Measurements from ENCODE around the gene HGFAC. TPM values are rescaled to one million over a fixed set of nuclear protein-coding genes. Genes with fewer than 3 reads are reported as not detected.
A peak's percentile ranks its signal among the peaks of the same experiment; 100 is the strongest.

The HGFAC gene
- total RNA-seq, 4 donors from 2014 or later, result 0.54 TPM; not detected in 3

GRCh38 chr4:3470244-3471097 is 28.7 kb downstream of the HGFAC start:
- 74 to 77% methylated on average over 22 to 24 of the region's 25 CpGs for WGBS, 2 donors
- Histone ChIP-seq H3K27ac (no peak overlapping the region), H3K36me3 (no peaks in the 10 kb centered on the region), H3K4me1 (no peaks in the 10 kb centered on the region), H3K27me3 (no peaks in the 10 kb centered on the region), H3K9me3 (no peaks in the 10 kb centered on the region), H3K4me3 (replicated peaks in 1 of 3) (no peak overlapping the region)
- DNase-seq, result no peak
- intact Hi-C loops (cut with DNase I), result no loop called here
- TF ChIP-seq POLR2A (IDR thresholded peaks at IDR 0.05) (no peak), CTCF (IDR thresholded peaks at IDR 0.05) (no peak)

GRCh38 chr4:3471098-3471760 is 29.5 kb downstream of the HGFAC start:
- TF ChIP-seq CTCF (IDR thresholded peaks at IDR 0.05), result no peak
- no peak for TF ChIP-seq POLR2A (IDR thresholded peaks at IDR 0.05)
- DNase-seq, result no peak
- Histone ChIP-seq H3K27me3 (no peaks in the 10 kb centered on the region), H3K27ac (no peak overlapping the region), H3K36me3 (no peaks in the 10 kb centered on the region), H3K4me3 (replicated peaks in 1 of 3) (no peak overlapping the region), H3K9me3 (no peaks in the 10 kb centered on the region), H3K4me1 (no peaks in the 10 kb centered on the region)
- intact Hi-C loops (cut with DNase I), result no loop called here
- WGBS, 2 donors, result 94 to 96% methylated on average over 10 to 19 of the region's 23 CpGs

- Histone ChIP-seq H3K4me3 (replicated peaks in 1 of 3) (no peak overlapping the region), H3K36me3 (no peaks in the 10 kb centered on the region), H3K27ac (no peak overlapping the region), H3K9me3 (no peaks in the 10 kb centered on the region), H3K4me1 (no peaks in the 10 kb centered on the region), H3K27me3 (no peaks in the 10 kb centered on the region)
- 86 to 96% methylated on average over 12 to 15 of the region's 15 CpGs for WGBS, 2 donors
- DNase-seq, result peak in 1 of 2 donors; percentile 0
- TF ChIP-seq CTCF (IDR thresholded peaks at IDR 0.05) (no peak), POLR2A (IDR thresholded peaks at IDR 0.05) (no peak)
- intact Hi-C loops (cut with DNase I), result no loop called here
Observed at GRCh38 chr4:3471886-3472285, 30.1 kb downstream of the HGFAC start.

- intact Hi-C loops (cut with DNase I), result no loop called here
- WGBS, 2 donors, result 91 to 95% methylated on average over 18 to 22 of the region's 27 CpGs
- Histone ChIP-seq H3K27me3 (no peaks in the 10 kb centered on the region), H3K4me3 (replicated peaks in 1 of 3) (no peak overlapping the region), H3K27ac (no peak overlapping the region), H3K9me3 (no peaks in the 10 kb centered on the region), H3K36me3 (no peaks in the 10 kb centered on the region), H3K4me1 (no peaks in the 10 kb centered on the region)
- TF ChIP-seq POLR2A (IDR thresholded peaks at IDR 0.05), result no peak
- no peak for TF ChIP-seq CTCF (IDR thresholded peaks at IDR 0.05)
- peak in 1 of 2 donors; percentile 0 for DNase-seq
Observed at GRCh38 chr4:3472411-3473141, 30.8 kb downstream of the HGFAC start.

All from thyroid gland (tissue), 4 donors.